Psoas muscle (tissue), 8 donors: ENCODE results near the gene CHID1. TPM values are rescaled to one million over a fixed set of nuclear protein-coding genes. Genes with fewer than 3 reads are reported as not detected.

Source experiments
- ATAC-seq, 4 donors: fragments of 200-7000 bp; cut with Tn5 transposase; one replicate each; pipeline ENCODE4 v1.9.1; 2020; ENCODE audit warnings: moderate library complexity in 3 of 4, mild to moderate bottlenecking in 2 of 4
- DNase-seq, 2 donors: peaks; one replicate each; pipeline ENCODE4 v3.0.0-alpha.2; 2020
- H3K27ac ChIP-seq: fragments of 200-600 bp; one replicate; pipeline ENCODE4 v1.8.0; 2022
- H3K27me3 ChIP-seq, 3 donors: fragments of 200-600 bp in 1 of 3; one replicate each; pipeline versions ENCODE4 v1.6.1 to v1.8.0; 2013 to 2022; ENCODE audit warnings: low read length in 2 of 3, mild to moderate bottlenecking in 2 of 3, moderate library complexity in 1 of 3; ENCODE audit not compliant: insufficient read depth in 3 of 3
- H3K36me3 ChIP-seq, 2 donors: fragments of 200-600 bp in 1 of 2; one replicate each; pipeline versions ENCODE4 v1.6.1 to v1.8.0; 2013 to 2022; ENCODE audit warnings: low read depth in 1 of 2, mild to moderate bottlenecking in 1 of 2, moderate library complexity in 1 of 2; ENCODE audit not compliant: insufficient read depth in 1 of 2
- H3K4me1 ChIP-seq: fragments of 200-600 bp; one replicate; pipeline ENCODE4 v1.8.0; 2022
- H3K4me3 ChIP-seq: fragments of 200-600 bp; one replicate; pipeline ENCODE4 v1.8.0; 2022; ENCODE audit warnings: mild to moderate bottlenecking
- H3K9me3 ChIP-seq: fragments of 200-600 bp; one replicate; pipeline ENCODE4 v1.8.0; 2022
- CTCF ChIP-seq: fragments of 200-600 bp; IDR thresholded peaks from one replicate; pipeline ENCODE4 v1.8.0; 2022; ENCODE audit warnings: antibody characterized with exemption
- WGBS, 3 donors: extraction: QIAGEN DNeasy Blood & Tissue Kit; methylation state at CpG; one replicate each; pipeline versions ENCODE4 v1.1.6 to v1.1.7; 2013; 5-methylcytosine and 5-hydroxymethylcytosine counted together
- intact Hi-C, 2 donors: fragments of 100-400 bp; cut with DNase I; formaldehyde crosslinking; loops; one replicate each; pipeline versions ENCODE4 v1.11.0 to v1.14.2; 2022
- polyA plus RNA-seq, 3 donors: library from polyadenylated mRNA; stranded (reverse); fragments of 200-250 nt; gene quantifications; one replicate each; pipeline ENCODE4 v1.2.3, GENCODE V29; 2013
- total RNA-seq, 4 donors: library from RNA; stranded (reverse); fragmentation: NEBNext Ultra II Directional in 2 of 4; extraction: Animal tissue kit (Norgen Biotek cat#: 25700) in 2 of 4; gene quantifications; one replicate each; pipeline versions ENCODE4 v1.2.1 to v1.2.4, GENCODE V29; 2021 to 2023
- donor health status: healthy with polysubstance abuse.
- donor health status: DM: no; HTN: no; CAD: no; lungs with moderate emphysema.
- donor health status: Bipolar disorder and iron deficiency.
- donor health status: healthy.
- donor health status: DM: yes; HTN: yes; CAD: no.
- donor health status: DM: no; HTN: no; CAD: no.
- donor health status: DM: no; HTN: no; CAD: no.
- donor health status: DM: yes; HTN: yes; CAD: no.

CHID1 gene
- total and polyA plus RNA-seq, 7 donors = 25.5 to 44.5 (median 34.3) TPM

- DNase-seq (no peak), ATAC-seq (no peak)
- H3K9me3 ChIP-seq = no peaks in the 10 kb centered on the region
- peaks cover 4 to 28% of the 10 kb centered on the region in 2 donors for H3K36me3 ChIP-seq
- no peak overlapping the region for H3K27ac ChIP-seq
- no peak overlapping the region for H3K4me3 ChIP-seq
- intact Hi-C loops = loop anchor here in 1 of 2 donors (5.0 kb wide), 1 partner anchor 60 kb away; no protein-coding TSS in a partner anchor
- no peaks in the 10 kb centered on the region for H3K27me3 ChIP-seq
- TF ChIP-seq CTCF = no peak
- H3K4me1 ChIP-seq = peaks cover 15% of the 10 kb centered on the region
- WGBS, 3 donors = 80 to 88% (median 81%) methylated on average over 2 of the region's 2 CpGs
These were observed 2.9 kb downstream of the CHID1 start for GRCh38 chr11:907668-908067.

GRCh38 chr11:905952-906351 lies 4.7 kb downstream of the CHID1 start:
- no peak overlapping the region for H3K4me3 ChIP-seq
- H3K27me3 ChIP-seq = no peaks in the 10 kb centered on the region
- ATAC-seq (no peak), DNase-seq (no peak)
- peaks cover 7 to 45% of the 10 kb centered on the region in 2 donors for H3K36me3 ChIP-seq
- intact Hi-C loops = loop anchor here in 1 of 2 donors (5.0 kb wide), 1 partner anchor 59 kb away; no protein-coding TSS in a partner anchor
- no peaks in the 10 kb centered on the region for H3K9me3 ChIP-seq
- H3K27ac ChIP-seq = no peak overlapping the region
- TF ChIP-seq CTCF = no peak
- 74 to 86% (median 76%) methylated on average over 7 of the region's 7 CpGs for WGBS, 3 donors
- peaks cover 12% of the 10 kb centered on the region for H3K4me1 ChIP-seq

GRCh38 chr11:904380-904779 lies 6.2 kb downstream of the CHID1 start:
- Histone ChIP-seq H3K4me1 (peaks cover 5% of the 10 kb centered on the region), H3K36me3 (peaks cover 9 to 61% of the 10 kb centered on the region in 2 donors), H3K27ac (no peak overlapping the region), H3K27me3 (no peaks in the 10 kb centered on the region), H3K4me3 (no peak overlapping the region), H3K9me3 (no peaks in the 10 kb centered on the region)
- ATAC-seq (no peak), DNase-seq (no peak)
- no peak for TF ChIP-seq CTCF
- WGBS, 3 donors = 89 to 93% (median 91%) methylated on average over 6 to 7 of the region's 7 CpGs
- intact Hi-C loops = no loop called here

GRCh38 chr11:901452-902061 lies 9.1 kb downstream of the CHID1 start:
- no peak overlapping the region for H3K4me3 ChIP-seq
- H3K27me3 ChIP-seq = no peaks in the 10 kb centered on the region
- no peaks in the 10 kb centered on the region for H3K9me3 ChIP-seq
- no peak for DNase-seq
- no peaks in the 10 kb centered on the region for H3K4me1 ChIP-seq
- no peak for ATAC-seq
- intact Hi-C loops = no loop called here
- 88 to 91% (median 91%) methylated on average over 19 of the region's 19 CpGs for WGBS, 3 donors
- no peak for TF ChIP-seq CTCF
- peaks cover 9 to 75% of the 10 kb centered on the region in 2 donors for H3K36me3 ChIP-seq
- H3K27ac ChIP-seq = no peak overlapping the region

- H3K4me3 ChIP-seq = no peak overlapping the region
- no peaks in the 10 kb centered on the region for H3K27me3 ChIP-seq
- no peaks in the 10 kb centered on the region for H3K9me3 ChIP-seq
- peaks cover 9 to 73% of the 10 kb centered on the region in 2 donors for H3K36me3 ChIP-seq
- H3K27ac ChIP-seq = no peak overlapping the region
- no peak for TF ChIP-seq CTCF
- H3K4me1 ChIP-seq = no peaks in the 10 kb centered on the region
- WGBS, 3 donors = 86 to 94% (median 92%) methylated on average over 7 of the region's 7 CpGs
- no peak for ATAC-seq
- no peak for DNase-seq
- intact Hi-C loops = no loop called here
These were observed 10.1 kb downstream of the CHID1 start for GRCh38 chr11:900545-900944.
